Type B pancreatic cell (in vitro differentiated cells): ENCODE results near the gene GRHL3. TPM values are rescaled to one million over a fixed set of nuclear protein-coding genes. Genes with fewer than 3 reads are reported as not detected.

Experiments used
- DNase-seq: peaks from one replicate; pipeline ENCODE4 v3.0.0; 2021; ENCODE audit warnings: mixed read lengths; ENCODE audit not compliant: unreplicated experiment; ENCODE audit errors: extremely low spot score
- H3K27ac Mint-ChIP-seq: 2 replicates; pipeline ENCODE4 v1.8.0; 2021; ENCODE audit warnings: mild to moderate bottlenecking, mixed read lengths
- H3K27me3 Mint-ChIP-seq: 2 replicates; pipeline ENCODE4 v1.8.0; 2021; ENCODE audit warnings: mixed read lengths
- H3K36me3 Mint-ChIP-seq: 2 replicates; pipeline ENCODE4 v1.8.0; 2021; ENCODE audit warnings: mixed read lengths
- H3K4me1 Mint-ChIP-seq: one replicate; pipeline ENCODE4 v1.8.0; 2021; ENCODE audit warnings: mixed read lengths; ENCODE audit not compliant: unreplicated experiment
- H3K4me3 Mint-ChIP-seq: 2 replicates; pipeline ENCODE4 v1.8.0; 2021; ENCODE audit warnings: mild to moderate bottlenecking, mixed read lengths
- H3K9me3 Mint-ChIP-seq: 2 replicates; pipeline ENCODE4 v1.8.0; 2021; ENCODE audit warnings: mixed read lengths
- CTCF ChIP-seq: fragments of 200-600 bp; sonication (generic); conservative IDR thresholded peaks from 2 replicates; pipeline ENCODE4 v1.5.0; 2021; ENCODE audit warnings: antibody characterized with exemption, mild to moderate bottlenecking
- total RNA-seq: library from RNA; stranded (reverse); gene quantifications from 2 replicates; pipeline ENCODE4 v1.2.1, GENCODE V29; 2021; ENCODE audit warnings: low replicate concordance

Gene GRHL3
- total RNA-seq, 1 donor from 2014 or later: 70.6 TPM

DNA sequence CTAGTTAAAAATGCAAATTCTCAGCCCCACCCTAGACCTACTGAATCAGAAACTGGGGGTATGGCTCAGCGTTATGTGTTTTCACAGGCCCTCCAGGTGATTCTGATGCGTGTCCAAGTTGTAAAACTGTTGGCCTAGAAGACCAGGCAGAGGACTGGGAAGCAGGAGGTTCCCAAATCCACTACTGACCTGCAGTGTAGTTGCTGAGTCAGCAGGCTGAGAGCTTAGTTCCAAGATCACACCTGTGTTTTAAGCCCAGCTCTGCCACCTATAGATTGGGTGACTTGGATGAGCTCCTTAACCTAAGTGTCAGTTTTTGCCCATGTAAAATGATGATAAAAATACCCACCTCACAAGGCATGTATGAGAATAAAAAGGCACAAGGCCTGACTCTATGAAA, 4.1 kb downstream of the GRHL3 start:
- Mint-ChIP-seq H3K27ac (peak overlapping the region; percentile 83), H3K36me3 (peaks cover 7% of the 10 kb centered on the region), H3K4me3 (peak overlapping the region; percentile 90), H3K9me3 (no peaks in the 10 kb centered on the region), H3K4me1 (peaks cover 32% of the 10 kb centered on the region), H3K27me3 (peaks cover 52% of the 10 kb centered on the region)
- TF ChIP-seq CTCF: no peak
- no peak for DNase-seq

DNA sequence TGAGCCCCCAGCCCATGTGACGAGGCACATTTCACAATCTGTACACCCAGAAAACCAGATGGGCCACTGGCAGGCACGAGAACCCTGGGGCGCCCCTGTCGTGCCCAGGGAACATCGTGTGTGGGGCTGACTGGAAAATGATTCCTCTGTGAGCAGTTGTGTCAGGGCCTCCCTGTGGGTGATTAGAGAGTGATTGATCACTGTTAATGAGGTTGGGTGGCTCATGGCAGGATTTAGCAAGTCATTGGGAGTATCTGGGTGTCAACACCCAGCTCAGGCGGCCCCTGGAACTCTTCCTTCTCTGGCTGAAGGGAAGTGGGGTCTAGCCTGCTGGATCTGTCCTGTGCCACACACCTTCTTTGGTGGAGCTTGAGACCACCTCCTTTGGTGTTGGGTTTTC, 5.7 kb downstream of the GRHL3 start:
- peaks cover 3% of the 10 kb centered on the region for H3K36me3 Mint-ChIP-seq
- TF ChIP-seq CTCF: no peak
- H3K27ac Mint-ChIP-seq: peak overlapping the region; percentile 83
- DNase-seq: no peak
- H3K9me3 Mint-ChIP-seq: no peaks in the 10 kb centered on the region
- H3K27me3 Mint-ChIP-seq: peaks cover 37% of the 10 kb centered on the region
- H3K4me3 Mint-ChIP-seq: peak overlapping the region; percentile 79
- H3K4me1 Mint-ChIP-seq: peaks cover 18% of the 10 kb centered on the region

DNA sequence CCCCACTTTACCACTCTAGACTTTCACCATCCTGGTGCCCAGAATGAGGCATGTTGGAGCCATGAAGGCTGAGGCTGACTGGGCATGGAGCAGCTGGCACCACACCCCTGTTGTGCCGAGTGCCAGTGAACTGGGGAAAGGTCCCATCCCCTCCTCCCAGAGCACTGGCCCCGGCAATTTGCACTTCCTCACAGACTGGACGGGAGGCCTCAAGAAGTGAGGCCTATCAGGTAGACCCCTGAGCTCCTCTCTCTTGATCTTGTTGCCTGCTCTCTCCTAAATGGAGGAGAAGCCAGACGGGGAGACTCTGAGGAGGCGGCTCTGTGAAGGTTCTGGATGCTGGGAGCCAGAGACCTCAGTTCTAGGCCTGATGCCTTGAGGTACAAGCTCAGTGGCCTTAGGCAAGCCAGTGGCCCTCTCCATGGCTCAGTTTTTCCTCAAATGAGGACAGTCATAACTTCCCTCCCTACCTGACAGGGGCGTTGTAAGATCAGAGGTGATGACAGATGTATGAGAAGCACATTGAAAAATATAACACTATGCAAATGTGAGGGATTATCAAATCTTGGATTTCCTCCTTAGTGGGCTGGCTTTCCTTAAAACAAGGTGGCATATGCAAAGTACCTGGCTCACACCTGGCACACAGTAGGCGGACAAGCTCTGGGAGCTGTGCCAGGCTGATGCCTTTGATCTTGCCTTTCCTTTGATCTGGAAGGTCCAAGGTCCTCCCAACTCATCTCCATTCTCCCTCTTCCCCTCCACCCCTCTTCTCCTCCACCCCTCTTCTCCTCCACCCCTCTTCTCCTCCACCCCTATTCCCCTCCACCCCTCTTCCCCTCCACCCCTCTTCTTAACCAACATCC, 6.7 kb downstream of the GRHL3 start:
- TF ChIP-seq CTCF: no peak
- Mint-ChIP-seq H3K36me3 (peaks cover 4% of the 10 kb centered on the region), H3K27ac (peak overlapping the region; percentile 92), H3K9me3 (no peaks in the 10 kb centered on the region), H3K27me3 (peaks cover 27% of the 10 kb centered on the region), H3K4me1 (peaks cover 17% of the 10 kb centered on the region), H3K4me3 (peak overlapping the region; percentile 52)
- no peak for DNase-seq

DNA sequence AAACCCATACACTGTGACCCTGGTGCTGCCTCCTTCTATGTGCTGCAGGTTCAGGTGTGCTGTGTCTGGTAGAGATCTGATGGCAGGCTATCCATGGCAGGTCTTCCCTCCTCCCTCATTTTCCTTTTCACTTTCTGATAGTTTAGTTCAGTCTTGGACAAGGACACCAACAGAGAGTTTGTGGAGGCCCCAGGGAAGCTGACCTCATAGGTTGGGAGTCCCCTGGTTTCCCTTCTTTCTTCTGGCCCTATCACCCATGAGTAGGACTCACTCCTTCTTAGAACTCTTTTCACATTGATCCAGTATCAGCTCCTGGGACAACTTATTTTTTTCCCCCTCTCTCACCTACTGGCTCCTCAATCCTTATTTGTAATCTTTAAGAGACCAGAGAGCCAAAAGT, 8.3 kb downstream of the GRHL3 start:
- TF ChIP-seq CTCF: no peak
- DNase-seq: no peak
- Mint-ChIP-seq H3K36me3 (peaks cover 15% of the 10 kb centered on the region), H3K9me3 (no peaks in the 10 kb centered on the region), H3K4me1 (peaks cover 10% of the 10 kb centered on the region), H3K27me3 (peaks cover 16% of the 10 kb centered on the region), H3K4me3 (peak overlapping the region; percentile 48), H3K27ac (peak overlapping the region; percentile 92)

- DNase-seq: no peak
- Mint-ChIP-seq H3K27me3 (peaks cover 13% of the 10 kb centered on the region), H3K9me3 (no peaks in the 10 kb centered on the region), H3K27ac (peak overlapping the region; percentile 92), H3K36me3 (peaks cover 15% of the 10 kb centered on the region), H3K4me3 (peak overlapping the region; percentile 48), H3K4me1 (peaks cover 10% of the 10 kb centered on the region)
- TF ChIP-seq CTCF: no peak
Observed at GRCh38 chr1:24327891-24328290, 8.7 kb downstream of the GRHL3 start.
